Activated CD4-positive, alpha-beta T cell treated with anti-CD3 and anti-CD28 coated beads for 24 hours (primary cell): ENCODE results near the gene MDFIC.

Experiments
- DNase-seq, 2 donors: peaks; one replicate each; pipeline ENCODE4 v3.0.0-alpha.2; 2020; ENCODE audit warnings: low read depth in 2 of 2

MDFIC gene

DNA sequence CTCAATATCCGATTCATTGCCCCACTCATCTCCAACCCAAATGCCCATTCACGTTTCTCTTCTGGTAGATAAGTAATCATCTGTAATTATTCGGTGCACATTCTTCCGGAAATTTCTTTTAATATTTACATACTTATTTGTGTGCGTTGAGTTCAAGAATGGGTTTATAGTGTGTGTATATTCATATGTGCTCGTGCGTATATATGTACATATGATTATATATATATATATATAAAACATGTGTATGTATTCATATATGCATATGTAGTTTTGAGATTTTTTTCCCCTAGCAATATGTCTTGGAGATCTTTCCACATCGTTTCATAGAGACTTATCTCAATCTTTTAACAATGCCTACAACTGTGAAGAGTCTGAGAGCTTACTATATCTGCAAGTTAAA is 118.2 kb downstream of the MDFIC start:
- DNase-seq, result no peak

DNA sequence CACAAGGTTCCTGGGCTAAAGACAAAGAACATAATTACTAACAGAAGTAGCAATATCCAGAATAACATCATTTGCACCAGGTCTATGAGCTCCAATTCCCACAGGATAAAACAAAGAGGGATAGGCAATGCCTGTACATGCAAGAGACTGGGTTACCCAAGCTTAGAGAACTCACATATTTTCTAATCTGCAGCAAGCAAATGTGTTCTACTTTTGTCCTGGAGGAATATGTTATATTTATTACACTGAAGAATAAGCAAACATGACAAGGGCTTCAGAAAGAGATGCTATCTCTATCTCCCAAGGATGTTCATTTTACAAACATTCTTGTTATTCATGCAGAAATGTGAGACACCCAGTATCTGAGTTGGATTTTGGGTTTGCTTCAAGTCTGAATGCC is 118.6 kb downstream of the MDFIC start:
- no peak for DNase-seq

DNA sequence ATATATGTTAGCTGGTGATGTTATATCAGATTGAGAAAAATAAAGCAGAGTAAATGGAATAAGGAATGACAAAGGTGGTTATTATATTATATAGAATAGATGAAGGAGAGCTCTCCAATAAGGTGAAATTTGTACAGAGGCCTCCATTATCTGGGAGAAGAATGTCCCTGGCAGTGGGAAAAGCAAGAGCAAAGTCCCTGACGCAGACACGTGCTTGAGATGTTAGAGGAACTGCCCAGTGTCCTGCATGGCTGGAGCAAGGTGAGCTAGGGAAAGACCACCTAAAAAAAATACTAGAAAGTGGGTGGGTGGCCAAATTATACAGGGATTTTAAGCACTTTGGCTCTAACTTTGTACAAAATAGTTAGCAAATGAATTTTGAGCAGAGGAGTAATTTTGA is 120.7 kb downstream of the MDFIC start:
- no peak for DNase-seq

DNA sequence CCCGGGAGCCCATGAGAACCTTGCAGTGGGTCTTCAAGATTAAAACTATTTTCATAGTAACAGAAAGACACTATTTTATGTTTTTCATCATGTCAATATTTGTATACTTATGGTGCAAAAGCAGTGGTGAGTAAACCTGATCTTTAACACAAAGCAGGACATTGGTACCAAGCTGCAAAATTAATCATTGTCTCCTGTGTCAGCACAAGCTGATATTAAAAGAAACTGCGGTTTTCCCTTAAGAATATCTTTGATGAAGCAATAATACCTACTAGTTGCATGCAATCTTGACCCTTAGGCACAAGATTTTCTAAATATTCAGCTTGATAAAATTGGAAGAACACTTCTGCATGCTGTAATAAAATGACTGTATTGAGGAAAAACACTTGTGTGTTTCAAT is 121.7 kb downstream of the MDFIC start:
- no peak for DNase-seq

DNA sequence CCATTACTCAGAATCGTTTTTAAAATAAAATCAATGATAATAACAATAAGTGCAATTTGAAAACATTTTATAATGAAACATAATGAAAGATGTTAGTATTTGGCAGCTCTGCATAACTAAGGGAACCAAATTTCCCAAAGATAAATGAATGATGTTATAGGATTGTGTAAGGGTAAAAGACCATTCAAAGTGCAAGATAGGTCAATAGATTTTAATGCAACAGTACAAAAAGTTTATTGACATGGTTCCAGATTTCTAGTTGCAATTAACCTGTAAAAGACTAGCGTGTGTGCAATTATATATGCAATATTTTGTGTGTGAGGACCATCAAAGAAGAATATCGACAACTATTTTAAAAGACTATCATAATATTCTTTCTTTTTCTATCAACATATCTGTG is 122.3 kb downstream of the MDFIC start:
- DNase-seq, result no peak

DNA sequence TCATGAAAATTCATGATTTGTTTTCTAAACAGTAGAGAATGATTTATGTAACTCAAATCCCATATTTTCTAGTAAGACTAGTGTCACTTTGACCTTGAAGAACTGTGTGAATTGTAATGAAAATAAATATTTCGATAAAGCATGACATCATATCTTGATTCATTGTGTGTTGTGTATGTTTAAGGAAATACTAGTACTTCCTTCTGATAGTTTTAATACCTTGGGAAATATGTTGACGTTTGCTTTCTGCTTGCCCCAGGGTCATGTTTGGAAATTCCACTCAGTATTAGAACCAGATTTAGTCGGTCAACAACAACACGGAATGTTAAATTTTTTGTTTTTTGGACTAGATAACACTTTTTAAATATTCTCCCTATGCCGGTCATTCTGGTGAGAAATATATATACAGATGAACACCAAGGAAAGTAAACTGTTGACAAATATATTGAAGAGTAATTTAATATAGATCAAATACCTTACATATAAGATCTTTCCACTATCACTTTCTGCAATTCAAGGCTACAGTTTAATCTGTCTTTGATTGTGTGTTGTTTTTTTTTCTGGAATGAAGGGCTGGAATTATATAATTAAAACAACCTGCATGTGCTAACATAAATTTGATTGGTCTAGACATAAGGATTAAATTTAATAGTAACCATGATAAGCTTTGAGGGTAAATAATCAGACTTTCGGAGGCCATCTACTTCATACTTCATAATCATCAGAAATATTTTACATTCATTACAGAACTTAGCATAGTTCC is 126.2 kb downstream of the MDFIC start:
- no peak for DNase-seq

DNA sequence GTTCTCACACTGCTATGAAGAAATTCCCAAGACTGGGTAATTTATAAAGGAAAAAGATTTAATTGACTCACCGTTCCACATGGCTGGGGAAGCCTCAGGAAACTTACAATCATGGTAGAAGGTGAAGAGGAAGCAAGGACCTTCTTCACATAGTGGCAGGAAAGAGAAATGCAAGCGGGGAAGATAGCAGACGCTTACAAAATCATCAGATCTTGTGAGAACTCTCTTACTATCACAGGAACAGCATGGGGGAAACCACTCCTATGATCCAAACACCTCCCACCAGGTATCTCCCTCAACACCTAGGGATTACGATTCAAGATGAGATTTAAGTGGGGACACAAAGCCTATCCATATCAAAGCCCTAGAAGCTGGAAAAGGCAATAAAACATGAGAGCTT is 130.8 kb downstream of the MDFIC start:
- no peak for DNase-seq

DNA sequence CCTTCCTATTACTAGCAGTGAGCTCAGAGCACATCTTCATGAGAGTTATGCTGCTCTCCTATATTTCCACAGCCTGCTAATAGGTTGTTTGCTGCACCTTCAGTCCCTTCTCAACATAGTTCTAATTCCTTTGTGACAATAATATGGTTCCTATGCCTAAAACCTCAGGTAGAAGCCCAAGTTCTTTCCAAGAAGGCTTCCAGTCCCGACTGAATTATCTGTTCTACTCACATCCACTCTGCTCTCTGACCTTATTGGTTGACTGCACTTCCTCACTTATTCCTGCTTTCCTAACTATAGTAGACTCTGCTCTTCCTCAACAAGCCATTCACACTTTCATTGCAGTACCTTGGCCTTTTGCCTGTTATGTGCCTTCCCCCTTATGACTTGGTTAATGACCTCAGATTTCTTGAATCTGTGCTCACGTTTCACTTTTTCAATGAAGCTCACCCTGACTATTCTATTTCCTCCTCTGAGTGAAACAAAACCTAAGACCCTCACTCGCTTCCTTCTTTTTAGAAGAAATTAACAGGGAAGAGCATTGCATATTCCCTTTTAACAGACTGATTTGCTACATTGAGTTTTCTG is 132.7 kb downstream of the MDFIC start:
- no peak for DNase-seq

DNA sequence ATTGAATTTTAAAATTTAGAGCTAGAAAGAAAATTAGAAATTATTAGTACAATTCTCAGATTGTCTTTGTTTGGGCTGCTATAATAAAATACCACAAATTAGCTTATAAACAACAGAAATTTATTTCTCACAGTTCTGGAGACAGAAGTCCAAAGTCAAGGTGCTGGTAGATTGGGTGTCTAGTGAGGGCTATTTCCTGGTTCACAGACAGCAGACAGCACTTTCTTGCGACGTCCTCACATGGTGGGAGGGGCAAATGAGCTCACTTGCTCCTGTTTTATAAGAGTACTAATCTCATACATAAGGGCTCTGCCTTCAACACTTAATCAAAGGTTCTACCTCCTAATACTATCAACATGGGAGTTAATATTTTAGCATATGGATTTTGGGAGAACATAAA is 134.1 kb downstream of the MDFIC start:
- DNase-seq, result no peak

DNA sequence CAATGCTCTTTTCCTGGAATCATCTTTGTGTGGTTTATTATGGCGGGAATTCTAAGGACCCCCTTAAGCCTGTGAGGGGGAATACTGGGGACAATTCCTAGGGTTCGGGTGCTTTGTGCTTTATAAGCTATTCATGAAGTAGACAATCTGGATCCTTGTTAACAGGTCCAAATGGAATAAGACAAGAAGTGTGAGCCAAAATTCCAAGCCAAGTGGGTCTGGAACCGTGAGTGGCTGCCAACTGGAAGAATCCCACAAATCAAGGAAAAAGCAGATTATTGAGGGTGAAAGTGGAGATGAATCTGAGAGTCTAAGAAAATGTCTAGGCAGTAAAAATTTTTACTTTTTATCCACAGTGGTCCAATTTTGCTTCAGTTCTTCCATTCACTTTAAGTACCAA is 136.8 kb downstream of the MDFIC start:
- no peak for DNase-seq

DNA sequence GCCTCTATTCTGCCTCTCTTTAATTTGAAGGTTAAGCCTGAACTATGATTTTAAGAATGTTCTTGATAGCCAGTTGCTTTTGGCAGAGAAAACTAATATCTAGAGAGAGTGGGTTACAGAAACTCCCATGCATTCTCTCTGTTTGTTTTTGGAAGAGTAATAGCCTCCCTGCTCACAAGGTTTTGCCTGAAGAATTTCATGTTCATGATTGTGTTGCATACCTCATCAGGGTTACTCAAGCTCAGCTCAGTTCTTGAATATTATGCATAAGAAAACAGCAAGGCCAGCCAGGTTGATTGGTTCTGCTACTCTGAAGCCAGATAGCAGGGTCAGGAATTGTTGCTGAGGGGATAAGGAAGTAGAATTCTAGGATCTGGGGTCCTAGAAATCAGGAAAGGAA is 137.4 kb downstream of the MDFIC start:
- no peak for DNase-seq

DNA sequence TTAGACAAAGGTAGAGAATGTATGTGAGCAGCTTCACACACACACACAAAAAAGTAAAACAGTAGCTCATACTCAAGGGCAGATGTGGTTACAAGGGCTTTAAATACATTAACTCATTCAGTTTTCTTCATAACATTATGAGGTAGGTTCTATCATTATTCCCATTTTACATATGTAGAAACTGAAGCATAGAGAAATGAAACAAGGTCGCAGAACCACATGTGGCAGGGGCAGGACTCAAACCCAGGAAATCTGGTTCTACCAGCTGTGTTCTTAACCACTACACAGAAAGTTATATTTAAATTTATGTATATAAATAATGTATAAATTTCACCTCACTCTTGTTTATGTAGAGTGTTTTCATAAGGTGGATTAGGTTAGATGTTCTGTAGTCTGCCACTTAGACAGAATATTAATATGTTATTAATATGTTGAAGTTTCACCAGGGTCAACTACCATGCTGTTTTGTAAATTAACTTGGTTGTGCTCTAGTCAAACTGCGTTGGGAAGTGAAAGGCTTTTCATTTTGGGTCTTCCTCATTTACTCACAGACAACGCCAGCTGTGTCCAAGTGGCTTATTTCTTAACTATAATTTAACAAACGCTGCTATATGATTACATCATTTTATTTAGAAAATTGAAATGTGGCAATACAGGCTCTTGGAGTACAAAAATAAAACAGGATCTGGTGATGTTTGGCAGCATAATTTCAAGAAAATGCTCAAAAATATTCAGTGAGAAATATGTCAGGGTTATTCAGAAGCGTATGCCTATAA is 138.4 kb downstream of the MDFIC start:
- DNase-seq, result no peak

DNA sequence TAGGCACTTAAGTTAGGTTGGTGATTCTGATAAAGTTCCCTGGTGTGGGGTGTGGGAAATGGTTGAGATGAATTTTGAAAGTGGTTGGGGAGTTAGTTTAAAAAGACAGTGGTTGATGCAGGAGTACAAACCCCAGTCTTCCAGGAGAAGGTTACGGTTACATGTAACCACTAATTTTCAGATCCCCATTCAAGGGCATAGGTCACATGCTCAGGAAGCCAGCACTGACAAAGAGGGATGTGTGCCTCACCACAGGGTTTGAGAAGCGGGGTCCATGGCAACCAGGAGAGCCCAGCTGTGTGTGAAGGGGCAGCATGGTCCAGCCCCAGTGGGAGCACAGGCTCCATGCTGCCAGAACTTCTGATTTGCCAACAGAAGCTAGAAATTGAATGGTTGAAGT is 144.2 kb downstream of the MDFIC start:
- no peak for DNase-seq

DNA sequence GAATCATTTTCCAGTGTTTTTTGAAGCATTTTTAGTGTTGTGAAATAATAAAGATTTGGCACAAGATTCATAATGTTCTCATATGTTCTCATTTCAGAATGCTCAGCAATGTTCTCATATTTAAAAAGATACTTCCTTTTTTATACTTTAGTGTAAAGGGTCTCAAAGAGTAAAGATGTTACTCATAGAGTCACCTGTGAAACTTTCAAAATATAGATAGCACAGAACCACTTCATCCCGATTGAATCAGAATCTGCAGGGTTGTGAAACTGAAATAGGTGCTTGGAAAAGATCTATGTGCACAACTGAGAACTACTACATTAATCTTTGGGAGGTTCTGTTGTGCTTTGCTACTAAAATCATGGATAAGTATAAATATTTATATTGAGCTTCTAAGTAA is 144.7 kb downstream of the MDFIC start:
- DNase-seq, result no peak

DNA sequence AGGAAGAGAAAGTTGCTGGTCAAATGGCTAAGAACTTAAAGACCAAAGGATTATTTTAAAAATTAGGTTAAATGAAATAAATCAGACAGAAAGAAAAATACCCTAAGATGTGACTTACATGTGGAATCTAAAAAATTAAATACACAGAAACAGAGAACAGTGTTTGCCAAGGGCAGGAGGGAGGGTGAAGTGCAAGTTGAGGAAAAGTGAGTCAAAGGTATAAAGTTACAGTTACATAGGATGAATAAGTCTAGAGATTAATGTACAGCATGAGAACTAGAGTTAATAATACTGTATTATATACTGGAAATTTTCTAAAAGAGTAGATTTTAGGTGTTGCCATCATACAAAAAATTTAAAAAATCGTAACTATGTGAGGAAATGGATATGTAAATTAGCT is 146.3 kb downstream of the MDFIC start:
- DNase-seq, result no peak
